Stomach (tissue), 4 donors: ENCODE results near the gene FGFRL1.

Source experiments
- CTCF ChIP-seq, 7 experiments: fragments of 450-650 bp in 4 of 7; fragments of 200-600 bp in 3 of 7; sonication (generic) in 3 of 7; IDR thresholded peaks; one replicate each; pipeline ENCODE4 v1.5.1; 2016 to 2019; ENCODE audit warnings: antibody characterized with exemption in 7 of 7, control low read depth in 2 of 7, mild to moderate bottlenecking in 1 of 7
- EP300 ChIP-seq: sonication (generic); formaldehyde crosslinking; IDR thresholded peaks from one replicate; pipeline ENCODE4 v1.6.1; 2017; ENCODE audit warnings: antibody characterized with exemption

GRCh38 chr4:1017706-1018105, 6.3 kb downstream of the FGFRL1 start:
- TF ChIP-seq CTCF (IDR thresholded peaks at IDR 0.05) (no peak), EP300 (no peak)
